ENCODE measurements around the gene POPDC2.

The POPDC2 gene

DNA sequence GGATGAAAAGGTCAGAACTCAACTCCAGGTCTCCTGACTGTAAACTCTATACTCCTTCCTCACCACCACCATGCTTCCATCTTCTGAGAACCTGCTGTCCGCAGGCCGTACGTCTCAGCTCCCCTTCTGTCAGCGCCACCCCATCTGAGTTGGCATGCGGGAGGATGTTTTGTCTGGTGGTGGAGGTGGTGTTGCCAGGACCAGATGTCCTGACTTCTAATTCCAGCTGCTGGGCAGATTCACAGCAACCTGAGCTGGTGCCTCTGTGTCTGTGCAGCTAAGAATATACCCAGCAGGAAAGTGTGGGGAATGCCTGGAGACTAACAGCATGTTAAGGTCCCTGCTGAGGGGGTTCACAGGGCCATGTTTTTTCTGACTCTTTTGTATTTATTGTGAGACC is 39.5 kb downstream of the POPDC2 start:
- TF ChIP-seq, protein P1, sequence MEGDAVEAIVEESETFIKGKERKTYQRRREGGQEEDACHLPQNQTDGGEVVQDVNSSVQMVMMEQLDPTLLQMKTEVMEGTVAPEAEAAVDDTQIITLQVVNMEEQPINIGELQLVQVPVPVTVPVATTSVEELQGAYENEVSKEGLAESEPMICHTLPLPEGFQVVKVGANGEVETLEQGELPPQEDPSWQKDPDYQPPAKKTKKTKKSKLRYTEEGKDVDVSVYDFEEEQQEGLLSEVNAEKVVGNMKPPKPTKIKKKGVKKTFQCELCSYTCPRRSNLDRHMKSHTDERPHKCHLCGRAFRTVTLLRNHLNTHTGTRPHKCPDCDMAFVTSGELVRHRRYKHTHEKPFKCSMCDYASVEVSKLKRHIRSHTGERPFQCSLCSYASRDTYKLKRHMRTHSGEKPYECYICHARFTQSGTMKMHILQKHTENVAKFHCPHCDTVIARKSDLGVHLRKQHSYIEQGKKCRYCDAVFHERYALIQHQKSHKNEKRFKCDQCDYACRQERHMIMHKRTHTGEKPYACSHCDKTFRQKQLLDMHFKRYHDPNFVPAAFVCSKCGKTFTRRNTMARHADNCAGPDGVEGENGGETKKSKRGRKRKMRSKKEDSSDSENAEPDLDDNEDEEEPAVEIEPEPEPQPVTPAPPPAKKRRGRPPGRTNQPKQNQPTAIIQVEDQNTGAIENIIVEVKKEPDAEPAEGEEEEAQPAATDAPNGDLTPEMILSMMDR (IDR thresholded peaks at IDR 0.05; ENCODE audit: borderline replicate concordance, control extremely low read depth, extremely low read depth, insufficient read depth, missing control alignments) = no peak

DNA sequence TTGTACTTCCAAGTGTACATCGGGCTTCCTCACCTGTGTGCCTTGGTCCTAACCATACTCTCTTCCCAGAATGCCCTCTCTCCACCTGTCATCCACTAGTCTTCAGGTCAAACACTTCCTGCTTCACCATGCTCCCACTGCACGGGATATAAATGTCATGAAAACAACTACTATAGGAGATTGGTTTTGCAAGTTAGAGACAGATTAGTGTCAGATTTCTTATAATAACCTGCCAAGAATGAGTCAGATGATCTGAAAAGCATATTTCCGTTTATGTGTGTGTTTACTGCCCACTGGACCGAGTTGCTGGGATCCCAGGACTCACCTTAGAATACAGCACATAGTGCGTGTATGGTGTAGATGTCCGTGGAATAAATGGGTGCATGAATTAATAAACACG is 41.3 kb downstream of the POPDC2 start:
- in situ Hi-C loops (cut with MboI; ENCODE audit: low sequenced_read_pairs, unreplicated experiment) = no loop called here
- no peak for DNase-seq (ENCODE audit: low spot score)
- TF ChIP-seq, protein P1 (IDR thresholded peaks at IDR 0.05; ENCODE audit: borderline replicate concordance, control extremely low read depth, extremely low read depth, insufficient read depth, missing control alignments) = no peak

More for the DNA sequence above, 39.5 kb downstream of the POPDC2 start:
- in situ Hi-C loops (cut with MboI; ENCODE audit: low sequenced_read_pairs, unreplicated experiment) = no loop called here
- no peak for DNase-seq (ENCODE audit: low spot score)

DNA sequence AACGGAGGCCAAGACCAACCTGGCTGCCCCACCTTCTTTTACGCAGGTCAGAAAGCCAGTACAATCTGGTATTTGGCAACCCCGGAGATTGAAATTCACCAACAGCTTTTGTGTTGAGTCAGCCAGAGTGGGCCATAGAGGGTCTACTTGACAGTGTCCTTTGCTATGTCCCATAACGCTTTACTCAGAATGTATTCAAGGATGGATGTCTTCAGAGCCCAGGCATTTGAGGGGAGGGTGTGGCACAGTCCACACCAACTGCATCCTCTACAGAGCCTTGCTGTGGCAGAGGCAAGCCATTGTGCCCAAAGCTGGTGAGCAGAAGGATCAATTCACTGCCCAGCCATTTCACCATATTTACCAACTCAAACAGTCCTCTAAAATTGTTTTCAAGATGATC is 44.3 kb downstream of the POPDC2 start:
- DNase-seq (ENCODE audit: low spot score) = no peak
- in situ Hi-C loops (cut with MboI; ENCODE audit: low sequenced_read_pairs, unreplicated experiment) = no loop called here
- TF ChIP-seq, protein P1 (IDR thresholded peaks at IDR 0.05; ENCODE audit: borderline replicate concordance, control extremely low read depth, extremely low read depth, insufficient read depth, missing control alignments) = no peak

DNA sequence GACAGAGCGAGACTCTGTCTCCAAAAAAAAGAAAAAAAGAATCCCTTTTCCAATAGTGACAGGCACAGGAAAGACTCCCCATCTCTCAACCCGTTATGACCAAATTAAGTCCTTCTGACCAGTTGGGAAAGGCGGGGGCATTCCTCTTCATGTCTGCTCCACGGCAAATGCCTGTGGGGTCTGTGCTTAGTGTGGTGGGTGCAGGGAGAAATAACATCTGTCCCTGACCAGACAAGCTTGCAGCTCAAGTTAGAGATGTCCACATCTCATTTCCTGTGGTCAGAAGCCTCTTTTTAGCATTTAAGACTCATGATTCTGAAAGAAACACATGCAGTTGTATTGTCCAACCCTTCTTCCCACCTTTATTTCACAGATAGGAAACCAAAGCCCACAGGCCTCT is 46.5 kb downstream of the POPDC2 start:
- in situ Hi-C loops (cut with MboI; ENCODE audit: low sequenced_read_pairs, unreplicated experiment) = no loop called here
- TF ChIP-seq, protein P1 (IDR thresholded peaks at IDR 0.05; ENCODE audit: borderline replicate concordance, control extremely low read depth, extremely low read depth, insufficient read depth, missing control alignments) = no peak
- DNase-seq (ENCODE audit: low spot score) = no peak

DNA sequence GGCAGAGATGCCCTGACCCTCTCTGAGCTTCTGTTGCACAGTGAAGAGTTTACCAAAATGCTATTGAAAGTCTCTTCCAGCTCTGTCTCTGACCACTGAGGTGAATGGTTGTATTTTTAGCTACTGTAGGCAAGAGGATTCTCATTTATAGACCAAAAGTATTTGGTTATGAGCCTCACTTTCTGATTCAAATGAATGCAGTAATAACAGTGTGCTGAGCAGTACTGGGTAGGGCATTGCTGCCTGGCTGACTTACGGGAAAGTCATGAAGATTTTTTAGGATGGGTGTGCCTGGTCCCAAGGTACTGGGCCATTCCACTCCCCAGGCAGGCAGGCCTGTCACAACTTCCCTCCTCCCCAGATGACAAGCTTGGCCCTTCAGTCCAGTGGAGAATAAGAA is 47.2 kb downstream of the POPDC2 start:
- TF ChIP-seq, protein P1 (IDR thresholded peaks at IDR 0.05; ENCODE audit: borderline replicate concordance, control extremely low read depth, extremely low read depth, insufficient read depth, missing control alignments) = no peak
- in situ Hi-C loops (cut with MboI; ENCODE audit: low sequenced_read_pairs, unreplicated experiment) = no loop called here
- no peak for DNase-seq (ENCODE audit: low spot score)

DNA sequence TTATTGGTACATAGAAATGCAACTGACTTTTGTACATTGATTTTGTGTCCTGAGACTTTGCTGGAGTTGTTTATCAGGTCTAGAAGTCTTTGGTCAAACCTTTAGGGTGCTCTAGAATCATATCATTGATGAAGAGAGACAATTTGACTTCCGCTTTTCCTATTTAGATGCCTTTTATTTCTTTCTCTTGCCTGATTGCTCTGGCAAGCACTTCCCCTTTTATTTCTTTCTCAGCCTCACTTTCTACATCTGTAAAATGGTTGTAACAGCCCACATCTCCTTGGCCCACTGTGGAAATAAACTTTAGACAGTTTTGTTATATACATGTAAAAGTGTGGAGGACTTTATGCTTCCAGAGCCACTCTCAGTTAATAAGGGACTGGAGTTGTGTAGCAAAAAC is 48.7 kb downstream of the POPDC2 start:
- in situ Hi-C loops (cut with MboI; ENCODE audit: low sequenced_read_pairs, unreplicated experiment) = no loop called here
- TF ChIP-seq, protein P1 (IDR thresholded peaks at IDR 0.05; ENCODE audit: borderline replicate concordance, control extremely low read depth, extremely low read depth, insufficient read depth, missing control alignments) = no peak
- no peak for DNase-seq (ENCODE audit: low spot score)

DNA sequence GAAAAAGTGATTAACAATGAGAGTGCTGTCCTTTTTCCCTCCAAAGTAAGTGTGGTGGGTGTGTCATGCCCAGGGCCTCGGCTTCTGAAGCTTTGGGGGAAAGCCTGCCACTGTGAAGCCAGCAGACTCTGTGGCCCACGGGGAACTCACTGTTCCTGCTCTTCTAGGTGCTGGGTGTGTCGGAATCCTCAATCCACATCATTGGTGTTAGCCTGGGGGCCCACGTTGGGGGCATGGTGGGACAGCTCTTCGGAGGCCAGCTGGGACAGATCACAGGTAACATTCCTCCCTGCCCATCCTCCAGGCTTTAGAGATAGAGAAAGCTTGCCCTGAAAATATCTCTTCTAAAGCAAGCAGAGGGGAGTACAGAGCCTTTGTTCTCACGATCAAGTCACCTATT is 51.1 kb downstream of the POPDC2 start:
- TF ChIP-seq, protein P1 (IDR thresholded peaks at IDR 0.05; ENCODE audit: borderline replicate concordance, control extremely low read depth, extremely low read depth, insufficient read depth, missing control alignments) = no peak
- in situ Hi-C loops (cut with MboI; ENCODE audit: low sequenced_read_pairs, unreplicated experiment) = no loop called here
- no peak for DNase-seq (ENCODE audit: low spot score)
